OCI-LY1 (cell line): ENCODE results near the gene MAD1L1.

ENCODE experiments used
- H2AFZ ChIP-seq: fragments of 200-600 bp; sonication (generic), shearing (Covaris generic); 2 replicates; pipeline ENCODE4 v1.6.0; 2014; ENCODE audit warnings: antibody characterized with exemption, mild to moderate bottlenecking, low read length
- H3F3A ChIP-seq: fragments of 200-600 bp; sonication (generic), shearing (Covaris generic); 2 replicates; pipeline ENCODE4 v1.6.0; 2014; ENCODE audit warnings: mild to moderate bottlenecking, antibody characterized with exemption, low read length, moderate library complexity; ENCODE audit not compliant: insufficient read depth
- H3K27ac ChIP-seq: fragments of 200-600 bp; sonication (generic); 2 replicates; pipeline ENCODE4 v1.5.1; 2014; ENCODE audit warnings: low read length, mixed run types, mild to moderate bottlenecking, low read depth; ENCODE audit not compliant: poor library complexity, severe bottlenecking
- H3K27me3 ChIP-seq: fragments of 200-600 bp; sonication (generic); 2 replicates; pipeline ENCODE4 v1.6.0; 2014; ENCODE audit warnings: antibody characterized with exemption, mild to moderate bottlenecking, low read length, moderate library complexity; ENCODE audit not compliant: insufficient read depth
- H3K36me3 ChIP-seq: fragments of 200-600 bp; sonication (generic); 2 replicates; pipeline ENCODE4 v1.6.1; 2014; ENCODE audit warnings: mild to moderate bottlenecking, antibody characterized with exemption, low read length, moderate library complexity, mixed read lengths; ENCODE audit not compliant: insufficient read depth
- H3K4me1 ChIP-seq: fragments of 200-600 bp; sonication (generic); 2 replicates; pipeline ENCODE4 v1.5.1; 2014; ENCODE audit warnings: mild to moderate bottlenecking, low read length, moderate library complexity; ENCODE audit not compliant: insufficient read depth, severe bottlenecking
- H3K4me2 ChIP-seq: fragments of 200-600 bp; sonication (generic), shearing (Covaris generic); 2 replicates; pipeline ENCODE4 v1.6.1; 2014; ENCODE audit warnings: low read length
- H3K4me3 ChIP-seq: fragments of 200-600 bp; sonication (generic); 2 replicates; pipeline ENCODE4 v1.5.1; 2014; ENCODE audit warnings: low read length, low read depth, mild to moderate bottlenecking, mixed read lengths; ENCODE audit not compliant: poor library complexity, severe bottlenecking
- H3K79me2 ChIP-seq: fragments of 200-600 bp; shearing (Covaris generic); 2 replicates; pipeline ENCODE4 v1.6.1; 2016; ENCODE audit warnings: mixed run types, low read length, mixed read lengths; ENCODE audit not compliant: insufficient read depth
- H3K9ac ChIP-seq: fragments of 200-600 bp; sonication (generic), shearing (Covaris generic); 2 replicates; pipeline ENCODE4 v1.6.1; 2014; ENCODE audit warnings: mild to moderate bottlenecking, low read length, mixed read lengths
- H3K9me2 ChIP-seq: fragments of 200-600 bp; sonication (generic), shearing (Covaris generic); 2 replicates; pipeline ENCODE4 v1.6.1; 2014; ENCODE audit warnings: low read depth, mild to moderate bottlenecking, low read length, mixed read lengths
- H3K9me3 ChIP-seq: fragments of 200-600 bp; shearing (Covaris generic); 2 replicates; pipeline ENCODE4 v1.6.1; 2014; ENCODE audit warnings: low read length, mixed read lengths
- H4K20me1 ChIP-seq: fragments of 200-600 bp; sonication (generic), shearing (Covaris generic); 2 replicates; pipeline ENCODE4 v1.6.0; 2016; ENCODE audit warnings: mild to moderate bottlenecking, low read length; ENCODE audit not compliant: insufficient read depth
- EZH2 ChIP-seq: fragments of 200-600 bp; sonication (generic), shearing (Covaris generic); IDR thresholded peaks from 2 replicates; pipeline ENCODE4 v1.8.0; 2017; ENCODE audit warnings: borderline replicate concordance, mixed run types, mild to moderate bottlenecking, antibody characterized with exemption, low read length, moderate library complexity, mixed read lengths
- TF ChIP-seq, protein P1 (sequence below): fragments of 200-600 bp; sonication (generic), shearing (Covaris generic); IDR thresholded peaks from 2 replicates; pipeline ENCODE4 v1.5.1; 2017; ENCODE audit warnings: mild to moderate bottlenecking, antibody characterized with exemption, low read length, moderate library complexity, mixed read lengths

MAD1L1 gene

DNA sequence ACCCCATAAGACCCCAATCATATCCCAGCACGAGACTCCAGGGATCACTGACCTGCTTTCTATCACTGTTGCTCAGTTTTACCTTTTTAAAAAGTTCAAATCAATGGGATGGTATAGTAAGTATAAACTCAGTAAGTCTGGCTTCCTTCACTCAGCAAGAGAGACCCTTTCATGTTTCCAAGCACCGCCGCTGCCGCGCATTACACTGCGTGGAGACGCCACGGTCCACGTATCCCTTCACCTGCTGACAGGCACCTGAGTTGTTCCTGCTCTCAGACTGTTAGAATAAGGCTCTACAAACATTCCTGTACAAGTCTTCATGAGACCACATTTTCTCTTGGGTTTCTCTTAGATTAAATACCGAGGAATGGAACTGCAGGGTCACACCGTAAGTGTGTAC lies 28.3 kb downstream of the MAD1L1 start:
- H3K79me2 ChIP-seq: no peaks in the 10 kb centered on the region
- H3K4me1 ChIP-seq: peaks cover 18% of the 10 kb centered on the region
- no peaks in the 10 kb centered on the region for H3F3A ChIP-seq
- H3K27ac ChIP-seq: no peak overlapping the region
- H3K27me3 ChIP-seq: no peaks in the 10 kb centered on the region
- H3K9me3 ChIP-seq: no peaks in the 10 kb centered on the region
- TF ChIP-seq, protein P1, sequence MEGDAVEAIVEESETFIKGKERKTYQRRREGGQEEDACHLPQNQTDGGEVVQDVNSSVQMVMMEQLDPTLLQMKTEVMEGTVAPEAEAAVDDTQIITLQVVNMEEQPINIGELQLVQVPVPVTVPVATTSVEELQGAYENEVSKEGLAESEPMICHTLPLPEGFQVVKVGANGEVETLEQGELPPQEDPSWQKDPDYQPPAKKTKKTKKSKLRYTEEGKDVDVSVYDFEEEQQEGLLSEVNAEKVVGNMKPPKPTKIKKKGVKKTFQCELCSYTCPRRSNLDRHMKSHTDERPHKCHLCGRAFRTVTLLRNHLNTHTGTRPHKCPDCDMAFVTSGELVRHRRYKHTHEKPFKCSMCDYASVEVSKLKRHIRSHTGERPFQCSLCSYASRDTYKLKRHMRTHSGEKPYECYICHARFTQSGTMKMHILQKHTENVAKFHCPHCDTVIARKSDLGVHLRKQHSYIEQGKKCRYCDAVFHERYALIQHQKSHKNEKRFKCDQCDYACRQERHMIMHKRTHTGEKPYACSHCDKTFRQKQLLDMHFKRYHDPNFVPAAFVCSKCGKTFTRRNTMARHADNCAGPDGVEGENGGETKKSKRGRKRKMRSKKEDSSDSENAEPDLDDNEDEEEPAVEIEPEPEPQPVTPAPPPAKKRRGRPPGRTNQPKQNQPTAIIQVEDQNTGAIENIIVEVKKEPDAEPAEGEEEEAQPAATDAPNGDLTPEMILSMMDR: no peak
- no peak for TF ChIP-seq EZH2
- H2AFZ ChIP-seq: no peak overlapping the region
- peaks cover 45% of the 10 kb centered on the region for H3K36me3 ChIP-seq
- H3K4me2 ChIP-seq: no peak overlapping the region
- no peaks in the 10 kb centered on the region for H3K9me2 ChIP-seq
- H3K4me3 ChIP-seq: no peak overlapping the region
- no peaks in the 10 kb centered on the region for H4K20me1 ChIP-seq
- no peak overlapping the region for H3K9ac ChIP-seq

DNA sequence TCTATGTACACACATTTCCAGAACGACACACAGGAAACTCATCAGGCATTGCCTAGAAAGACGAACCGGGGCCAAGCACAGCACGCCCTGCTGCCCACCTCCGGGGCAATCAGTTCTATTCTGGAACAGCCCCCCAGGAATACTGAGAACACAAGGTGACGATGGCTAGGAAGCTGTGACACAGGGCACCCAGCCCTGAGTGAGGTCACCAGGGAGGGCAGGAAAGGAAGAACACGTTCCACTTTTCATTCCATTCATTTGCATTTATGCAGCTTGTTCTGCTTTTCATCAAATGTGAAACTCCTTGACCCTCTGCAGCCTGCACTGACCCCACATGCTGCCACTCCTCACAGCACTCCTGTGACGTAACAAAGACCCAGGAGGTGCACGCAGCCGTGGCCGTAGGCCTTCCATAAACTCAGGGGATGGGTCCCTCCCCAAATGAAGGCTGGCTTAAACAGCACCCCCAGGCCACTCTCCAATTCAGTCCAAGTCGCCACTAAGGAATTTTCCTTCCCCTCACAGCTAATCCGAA lies 28.9 kb downstream of the MAD1L1 start:
- no peaks in the 10 kb centered on the region for H3K9me3 ChIP-seq
- H2AFZ ChIP-seq: no peak overlapping the region
- H4K20me1 ChIP-seq: no peaks in the 10 kb centered on the region
- H3K79me2 ChIP-seq: no peaks in the 10 kb centered on the region
- H3K27ac ChIP-seq: peak overlapping the region; percentile 3
- H3K4me3 ChIP-seq: no peak overlapping the region
- peaks cover 46% of the 10 kb centered on the region for H3K36me3 ChIP-seq
- no peaks in the 10 kb centered on the region for H3K27me3 ChIP-seq
- peak overlapping the region; percentile 32; the same call in 1 of the 2 replicates for H3K4me2 ChIP-seq
- H3K4me1 ChIP-seq: peaks cover 18% of the 10 kb centered on the region
- TF ChIP-seq, protein P1: 0 out of 2 replicates have a peak, but pooled peaks have one; percentile 3
- TF ChIP-seq EZH2: no peak
- no peaks in the 10 kb centered on the region for H3K9me2 ChIP-seq
- H3K9ac ChIP-seq: no peak overlapping the region; the same call in 1 of the 2 replicates
- no peaks in the 10 kb centered on the region for H3F3A ChIP-seq

GRCh38 chr7:2202901-2203765 lies 29.6 kb downstream of the MAD1L1 start:
- Histone ChIP-seq H3K9me3 (no peaks in the 10 kb centered on the region), H2AFZ (no peak overlapping the region), H3F3A (no peaks in the 10 kb centered on the region), H3K36me3 (peaks cover 45% of the 10 kb centered on the region), H3K9ac (no peak overlapping the region; the same call in 1 of the 2 replicates), H3K27ac (peak overlapping the region; percentile 3), H3K79me2 (no peaks in the 10 kb centered on the region), H3K4me1 (peaks cover 18% of the 10 kb centered on the region), H3K4me3 (no peak overlapping the region), H3K9me2 (no peaks in the 10 kb centered on the region), H4K20me1 (no peaks in the 10 kb centered on the region), H3K27me3 (no peaks in the 10 kb centered on the region), H3K4me2 (peak overlapping the region; percentile 32; the same call in 1 of the 2 replicates)
- TF ChIP-seq, protein P1: no peak
- TF ChIP-seq EZH2: no peak
